H54 (cell line): ENCODE results near the gene NHLH1.

Experiments
- DNase-seq: peaks from one replicate; pipeline ENCODE4 v3.0.0; 2011; ENCODE audit warnings: low spot score, mixed read lengths; ENCODE audit not compliant: insufficient read length
- FAIRE-seq: peaks from 3 replicates; lab custom pipeline; 2011; peaks lifted over from hg19 to GRCh38; lab: Jason Lieb, UNC
- POLR2A ChIP-seq: IDR thresholded peaks from 2 replicates; pipeline ENCODE4 v1.6.1; 2011; ENCODE audit warnings: low read depth, mild to moderate bottlenecking, low read length

The NHLH1 gene

DNA sequence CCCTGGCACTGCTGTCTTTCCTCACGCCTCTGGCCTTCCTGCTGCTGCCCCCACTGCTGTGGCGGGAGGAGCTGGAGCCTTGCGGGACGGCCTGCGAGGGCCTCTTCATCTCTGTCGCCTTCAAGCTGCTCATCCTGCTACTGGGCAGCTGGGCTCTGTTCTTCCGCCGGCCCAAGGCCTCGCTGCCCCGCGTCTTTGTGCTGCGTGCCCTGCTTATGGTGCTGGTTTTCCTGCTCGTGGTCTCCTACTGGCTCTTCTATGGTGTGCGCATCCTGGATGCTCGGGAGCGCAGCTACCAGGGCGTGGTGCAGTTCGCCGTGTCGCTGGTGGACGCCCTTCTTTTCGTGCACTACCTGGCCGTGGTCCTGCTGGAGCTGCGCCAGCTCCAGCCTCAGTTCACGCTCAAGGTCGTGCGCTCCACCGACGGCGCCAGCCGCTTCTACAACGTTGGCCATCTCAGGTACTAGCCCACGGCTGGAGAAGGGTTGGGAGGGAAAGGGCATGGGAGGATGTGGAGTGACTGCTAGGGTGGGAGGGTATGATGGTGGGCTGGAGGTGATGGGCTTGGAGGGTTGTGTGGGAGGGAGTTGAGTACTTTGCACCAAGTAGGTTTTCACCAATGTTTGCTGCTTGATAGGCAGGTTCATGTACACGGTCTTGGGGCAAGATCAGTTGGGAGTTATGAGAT, 52.4 kb downstream of the NHLH1 start:
- DNase-seq (no peak), FAIRE-seq (no peak)
- no peak for TF ChIP-seq POLR2A

DNA sequence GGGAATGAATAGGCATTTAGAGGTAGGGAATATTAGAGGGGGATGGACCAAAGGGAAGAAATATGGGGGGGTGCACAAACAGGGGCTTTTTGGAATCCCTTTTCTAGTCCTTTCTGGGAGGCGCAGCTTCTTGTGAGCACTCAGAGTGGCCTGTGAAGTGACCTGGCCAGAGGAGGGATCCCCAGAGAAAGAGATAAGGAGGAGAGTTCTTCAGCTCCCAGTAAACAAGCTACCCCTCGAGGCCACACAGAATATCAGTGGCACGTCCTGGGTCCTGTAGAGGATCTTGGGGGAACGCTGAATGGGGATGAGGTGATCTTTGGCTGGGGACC, 52.9 kb downstream of the NHLH1 start:
- DNase-seq (no peak), FAIRE-seq (no peak)
- TF ChIP-seq POLR2A, result no peak

DNA sequence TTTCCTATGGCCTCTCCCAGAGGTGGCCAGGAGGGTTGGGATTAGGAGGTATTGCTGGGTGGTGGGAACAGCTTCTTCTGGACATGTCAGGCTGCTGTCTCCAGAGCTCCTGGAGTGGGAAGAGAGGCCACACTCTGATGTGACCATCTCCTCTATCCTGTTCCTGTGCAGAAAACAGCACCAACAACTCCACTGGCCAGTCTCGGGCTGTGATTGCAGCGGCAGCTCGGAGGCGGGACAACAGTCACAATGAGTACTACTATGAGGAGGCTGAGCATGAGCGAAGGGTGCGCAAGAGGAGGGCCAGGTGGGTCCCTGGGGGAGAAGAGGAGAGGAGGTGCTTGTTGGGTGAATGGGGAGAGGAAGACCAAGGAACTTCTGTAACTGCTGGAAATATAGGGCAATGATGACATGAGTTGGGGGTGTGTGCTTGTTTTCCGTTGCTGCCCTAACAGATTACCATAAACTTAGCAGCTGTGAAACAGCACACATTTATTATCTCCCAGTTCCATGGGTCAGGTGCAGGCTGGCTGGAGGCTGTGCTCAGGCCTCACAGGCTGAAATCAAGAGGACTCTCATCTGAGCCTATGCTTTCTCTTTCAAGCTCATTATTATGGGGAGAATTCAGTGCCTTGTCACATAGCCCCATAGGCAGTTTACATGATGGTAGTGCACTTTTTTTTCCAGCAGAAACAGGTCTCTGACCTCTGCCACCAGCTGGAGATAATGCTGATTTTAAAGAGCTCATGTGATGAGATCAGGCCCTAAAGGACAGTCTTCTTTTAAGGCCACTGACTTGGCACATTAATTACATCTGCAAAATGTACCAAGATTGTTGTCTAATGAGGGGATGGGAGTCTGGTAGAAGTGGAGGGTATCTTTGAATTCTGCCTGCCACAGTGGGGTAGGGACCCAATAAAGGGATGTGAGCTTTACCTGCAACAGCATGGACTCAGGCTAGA, 54.3 kb downstream of the NHLH1 start:
- DNase-seq, result no peak
- no peak for FAIRE-seq
- no peak for TF ChIP-seq POLR2A

DNA sequence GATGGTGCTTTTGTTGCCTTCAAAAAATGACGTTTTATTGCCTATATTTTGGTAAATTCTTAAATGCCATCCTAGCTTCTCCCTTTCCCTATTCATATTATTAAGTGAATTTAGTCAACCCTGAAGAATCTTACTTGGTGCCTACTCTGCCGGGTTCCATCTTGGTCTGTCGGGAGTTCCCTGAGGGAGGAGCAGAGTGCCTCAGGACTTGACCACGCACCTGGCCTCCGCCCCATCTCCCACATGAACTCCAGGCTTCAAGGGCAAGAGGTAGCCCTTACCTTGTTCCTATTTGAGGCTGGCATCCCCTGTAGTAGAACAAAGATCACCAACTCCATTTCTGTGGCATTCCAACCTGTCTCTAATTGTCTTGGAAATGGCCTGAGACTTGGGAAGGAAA, 55.0 kb downstream of the NHLH1 start:
- TF ChIP-seq POLR2A, result no peak
- FAIRE-seq, result no peak
- no peak for DNase-seq
